Measurements from ENCODE around the gene RBPJ. TPM values are rescaled to one million over a fixed set of nuclear protein-coding genes. Genes with fewer than 3 reads are reported as not detected.
"Not testable (repeated sequence)": the region's sequence is repeated elsewhere in the genome, so short reads cannot be mapped to it uniquely, and the experiment has no call there.

RBPJ gene
- polyA plus RNA-seq, 5 donors: 68.4 to 137 (median 100) TPM

GRCh38 chr4:26334366-26334765 lies 13.6 kb downstream of the RBPJ start:
- no peak for DNase-seq

GRCh38 chr4:26337612-26338011 lies 16.8 kb downstream of the RBPJ start:
- no peak for DNase-seq

GRCh38 chr4:26342328-26343037 lies 21.7 kb downstream of the RBPJ start:
- no peak for DNase-seq

GRCh38 chr4:26343038-26343398 lies 22.2 kb downstream of the RBPJ start:
- DNase-seq: no peak

- no peak for DNase-seq
These were observed 24.2 kb downstream of the RBPJ start for GRCh38 chr4:26344901-26345564.

GRCh38 chr4:26345565-26345938 lies 24.7 kb downstream of the RBPJ start:
- no peak for DNase-seq

- DNase-seq: no peak
These were observed 25.4 kb downstream of the RBPJ start for GRCh38 chr4:26346203-26346620.

- no peak for DNase-seq
These were observed 28.7 kb downstream of the RBPJ start for GRCh38 chr4:26349496-26349895.

- DNase-seq: no peak
These were observed 30.9 kb downstream of the RBPJ start for GRCh38 chr4:26351685-26352084.

- no peak for DNase-seq
These were observed 33.7 kb downstream of the RBPJ start for GRCh38 chr4:26354491-26354890.

- no peak for DNase-seq
These were observed 34.7 kb downstream of the RBPJ start for GRCh38 chr4:26355392-26356052.

GRCh38 chr4:26356081-26356501 lies 35.3 kb downstream of the RBPJ start:
- no peak for DNase-seq

GRCh38 chr4:26359521-26359920 lies 38.7 kb downstream of the RBPJ start:
- not testable (repeated sequence) for DNase-seq

GRCh38 chr4:26360273-26360672 lies 39.5 kb downstream of the RBPJ start:
- DNase-seq: no peak

- DNase-seq: no peak
These were observed 40.0 kb downstream of the RBPJ start for GRCh38 chr4:26360864-26361263.

- no peak for DNase-seq
These were observed 40.5 kb downstream of the RBPJ start for GRCh38 chr4:26361297-26361696.

GRCh38 chr4:26362745-26363439 lies 42.1 kb downstream of the RBPJ start:
- DNase-seq: no peak

GRCh38 chr4:26365537-26366150 lies 44.8 kb downstream of the RBPJ start:
- DNase-seq: no peak

GRCh38 chr4:26367811-26368210 lies 47.0 kb downstream of the RBPJ start:
- no peak for DNase-seq

- no peak for DNase-seq
These were observed 47.9 kb downstream of the RBPJ start for GRCh38 chr4:26368685-26369084.

GRCh38 chr4:26369132-26369531 lies 48.3 kb downstream of the RBPJ start:
- DNase-seq: no peak

- no peak for DNase-seq
These were observed 48.8 kb downstream of the RBPJ start for GRCh38 chr4:26369581-26369980.
